T-helper 2 cell treated with Interferon-gamma antibody and Interleukin-4, amounts not matched to agents 100 ng/mL and 5 ng/mL, for 36 hours (primary cell): ENCODE results near the gene MBTPS1. TPM values are rescaled to one million over a fixed set of nuclear protein-coding genes. Genes with fewer than 3 reads are reported as not detected.

ENCODE experiments used
- intact Hi-C: fragments of 100-400 bp; cut with micrococcal nuclease; formaldehyde crosslinking; loops from one replicate; pipeline ENCODE4 v1.15.1; 2023
- total RNA-seq: library from RNA; stranded (reverse); gene quantifications from 2 replicates; pipeline ENCODE4 v1.2.3, GENCODE V29; 2022

MBTPS1 gene
- total RNA-seq, result 52.9 and 55.6 TPM in 2 replicates

GRCh38 chr16:84116720-84117493 is at the start of gene MBTPS1:
Gene MBTPS1 (minus strand): TSS chr16:84116942. CDS start chr16:84101783, 15,159 bp downstream.
- intact Hi-C loops, result loop anchor here (1.0 to 10.0 kb wide), 6 partner anchors 18 to 388 kb away; partner anchors contain the start of genes DNAAF1, HSBP1, HSDL1 and MEAK7

DNA sequence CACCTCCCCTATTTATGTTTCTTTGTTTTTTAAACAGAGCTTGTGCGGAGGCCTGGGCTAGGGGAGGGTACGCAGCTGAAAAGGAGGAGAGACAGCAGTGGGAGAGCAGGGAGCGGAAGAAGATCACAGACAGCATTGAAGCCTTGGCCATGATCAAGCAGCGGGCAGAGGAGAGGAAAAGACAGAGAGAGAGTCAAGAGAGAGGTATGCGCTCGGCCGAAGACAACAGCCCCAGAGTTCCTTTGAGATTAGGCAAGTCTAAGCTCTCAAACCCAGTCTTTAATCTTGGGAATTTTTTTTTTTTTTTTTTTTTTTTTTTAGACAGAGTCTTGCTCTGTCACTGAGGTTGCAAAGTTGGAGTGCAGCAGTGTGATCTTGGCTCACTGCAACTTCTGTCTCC is 49.0 kb upstream of the MBTPS1 start:
- intact Hi-C loops, result no loop called here

- intact Hi-C loops, result no loop called here
These were observed 45.1 kb upstream of the MBTPS1 start for GRCh38 chr16:84161801-84162200.

DNA sequence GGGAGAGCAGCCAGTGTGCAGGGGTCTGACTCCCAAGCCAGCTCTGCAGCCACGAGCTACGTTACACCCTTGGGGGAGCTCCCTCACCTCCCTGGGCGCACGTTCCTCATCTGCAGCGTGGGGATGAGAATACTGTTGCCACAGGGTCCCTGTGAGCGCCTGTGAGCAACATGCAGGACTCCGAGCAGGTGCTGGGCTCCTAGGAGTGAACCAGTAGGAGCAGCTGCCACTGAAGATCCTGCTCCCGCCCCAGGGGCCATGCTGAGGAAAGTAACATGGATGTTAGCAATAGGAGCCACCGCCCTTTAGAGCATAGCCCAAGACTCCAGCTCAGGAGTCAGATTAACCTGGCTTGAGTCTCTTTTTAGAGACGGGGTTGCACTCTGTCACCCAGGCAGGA is 44.3 kb upstream of the MBTPS1 start:
- intact Hi-C loops, result no loop called here

GRCh38 chr16:84159800-84160199 is 43.1 kb upstream of the MBTPS1 start:
- intact Hi-C loops, result no loop called here

DNA sequence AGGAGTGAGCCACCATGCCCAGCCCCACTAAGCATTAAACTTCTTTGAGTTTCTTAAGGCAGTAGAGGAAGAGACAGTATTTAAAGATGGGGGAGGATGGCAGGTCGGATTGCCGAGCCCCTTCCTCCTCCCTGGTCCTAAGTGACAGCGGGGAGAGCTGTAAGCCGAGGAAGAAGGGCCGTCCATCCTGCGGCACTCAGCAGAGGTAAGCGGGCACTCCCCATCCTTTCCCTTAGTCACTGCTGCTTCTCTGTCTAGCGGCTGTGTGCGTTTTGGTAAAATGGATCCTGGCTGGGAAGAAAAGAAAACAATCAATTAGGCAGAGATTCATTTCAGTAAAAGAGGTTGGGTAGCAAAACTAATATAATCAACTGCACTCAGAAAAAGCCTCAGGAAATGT is 42.3 kb upstream of the MBTPS1 start:
- intact Hi-C loops, result no loop called here

- intact Hi-C loops, result no loop called here
These were observed 39.6 kb upstream of the MBTPS1 start for GRCh38 chr16:84156342-84156784.

DNA sequence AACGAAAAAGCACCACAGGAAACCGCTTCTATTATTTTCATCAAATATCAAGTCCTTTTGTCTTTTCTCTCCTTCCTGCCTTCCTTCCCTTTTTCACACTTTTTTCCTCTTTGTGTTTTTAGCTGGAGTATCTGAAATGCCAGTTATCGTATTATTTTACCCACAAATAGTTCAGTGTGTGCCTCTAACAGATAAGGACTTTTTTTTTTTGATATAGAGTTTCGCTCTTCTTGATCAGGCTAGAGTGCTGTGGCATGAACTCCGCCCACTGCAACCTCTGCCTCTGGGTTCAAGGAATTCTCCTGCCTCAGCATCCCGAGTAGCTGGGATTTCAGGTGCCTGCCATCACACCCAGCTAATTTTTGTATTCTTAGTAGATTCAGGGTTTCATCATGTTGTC is 39.0 kb upstream of the MBTPS1 start:
- intact Hi-C loops, result no loop called here

- intact Hi-C loops, result no loop called here
These were observed 38.5 kb upstream of the MBTPS1 start for GRCh38 chr16:84155226-84155625.

DNA sequence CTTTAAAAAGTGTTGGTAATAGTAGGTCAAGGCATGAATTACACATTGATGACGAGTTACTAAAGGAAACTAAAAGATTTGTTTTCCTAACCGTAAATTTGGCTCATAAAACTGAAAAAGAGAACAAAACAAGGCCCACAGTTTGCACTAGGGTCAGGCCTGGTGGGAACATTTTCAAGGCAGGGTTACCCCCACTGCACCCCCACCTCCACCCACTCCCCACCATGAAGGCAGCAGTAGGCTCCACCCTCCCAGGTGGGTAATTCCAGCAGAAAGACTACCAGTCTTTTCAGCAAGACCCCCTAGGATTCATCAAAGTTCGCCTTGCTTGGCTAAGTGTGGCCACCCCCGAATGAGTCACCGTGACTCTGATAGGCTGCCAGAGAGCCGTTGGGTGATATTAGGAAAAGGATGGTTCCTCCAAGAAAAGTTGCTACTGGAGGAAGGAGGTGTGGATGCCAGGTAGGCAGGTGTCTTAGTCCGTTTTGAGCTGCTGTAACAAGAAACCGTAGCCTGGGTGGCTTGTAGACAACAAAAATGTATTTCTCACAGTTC is 37.0 kb upstream of the MBTPS1 start:
- intact Hi-C loops, result no loop called here

DNA sequence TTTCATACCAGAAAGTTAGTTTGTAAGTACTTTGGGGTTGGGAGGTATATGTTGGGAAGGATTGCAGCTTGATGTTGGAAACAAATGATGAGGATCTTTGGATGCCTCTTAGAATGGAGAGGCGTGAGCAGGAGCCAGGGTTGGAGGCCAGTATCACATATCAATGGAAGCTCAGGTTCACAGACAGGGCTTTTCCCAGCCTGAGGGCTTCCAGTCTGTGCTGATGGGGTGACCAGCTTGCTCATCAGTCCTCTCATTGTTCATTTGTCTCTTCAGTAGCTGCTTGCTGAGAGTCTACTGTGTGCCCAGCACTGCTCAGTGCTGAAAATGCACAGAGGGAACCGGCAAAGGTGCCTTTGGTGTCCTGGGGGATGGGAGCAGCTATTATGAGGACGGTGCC is 34.2 kb upstream of the MBTPS1 start:
- intact Hi-C loops, result no loop called here

- intact Hi-C loops, result loop anchor here (1.0 to 2.0 kb wide), 4 partner anchors 29 to 61 kb away; partner anchors contain the start of genes MBTPS1 and TAF1C
These were observed 28.3 kb upstream of the MBTPS1 start, which contains the start of the genes DNAAF1 and HSDL1 for GRCh38 chr16:84144859-84145639. Gene DNAAF1 (plus strand): TSS chr16:84145308. CDS start chr16:84145441, 133 bp downstream. Gene HSDL1 (minus strand): TSS chr16:84145177. CDS start chr16:84131321, 13,856 bp downstream.

- intact Hi-C loops, result loop anchor here (2.0 kb wide), 1 partner anchor 56 kb away; no protein-coding TSS in a partner anchor
These were observed 27.6 kb upstream of the MBTPS1 start for GRCh38 chr16:84144209-84144858.

- intact Hi-C loops, result loop anchor here (2.0 kb wide), 1 partner anchor 55 kb away; no protein-coding TSS in a partner anchor
These were observed 27.1 kb upstream of the MBTPS1 start for GRCh38 chr16:84143784-84144199.

DNA sequence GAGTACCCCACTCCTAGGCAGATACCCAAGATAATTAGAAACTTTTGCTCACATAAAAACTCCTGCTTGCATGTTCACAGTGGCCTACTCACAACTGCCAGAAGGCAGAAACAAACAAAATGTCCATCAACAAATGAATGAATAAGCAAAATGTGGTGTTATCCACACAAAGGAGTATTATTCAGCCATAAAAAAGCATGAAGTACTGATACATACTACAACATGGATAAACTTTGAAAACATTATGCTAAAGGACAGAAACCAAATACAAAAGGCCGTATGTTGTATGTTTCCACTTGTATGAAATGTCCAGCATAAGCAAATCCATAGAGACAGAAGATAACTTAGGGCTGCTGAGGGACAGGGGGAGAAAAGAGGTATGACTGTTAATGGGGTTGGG is 26.3 kb upstream of the MBTPS1 start:
- intact Hi-C loops, result no loop called here

DNA sequence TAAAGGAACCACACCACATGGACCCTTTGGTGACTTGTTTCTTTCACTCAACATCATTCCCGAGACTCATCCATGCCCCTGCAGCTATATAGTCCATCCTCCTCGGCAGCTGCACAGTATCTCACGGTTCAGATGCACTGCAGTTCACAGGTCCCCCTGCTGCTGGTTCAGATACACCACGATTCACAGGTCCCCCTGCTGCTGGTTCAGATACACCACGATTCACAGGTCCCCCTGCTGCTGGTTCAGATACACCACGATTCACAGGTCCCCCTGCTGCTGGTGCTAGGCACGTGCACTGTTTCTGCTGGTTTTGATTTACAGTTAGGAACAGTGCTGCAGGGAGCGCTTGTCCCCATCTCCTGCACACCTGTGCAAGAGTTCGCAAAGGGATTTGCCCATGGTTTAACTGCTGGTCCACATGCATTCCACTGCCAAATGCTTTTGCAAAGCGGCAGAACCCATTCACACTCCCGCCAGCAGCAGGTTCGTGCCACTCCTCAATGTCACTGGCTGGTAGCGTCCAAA is 24.5 kb upstream of the MBTPS1 start:
- intact Hi-C loops, result no loop called here

- intact Hi-C loops, result no loop called here
These were observed 23.0 kb upstream of the MBTPS1 start for GRCh38 chr16:84139628-84140258.

GRCh38 chr16:84138824-84139627 is 22.3 kb upstream of the MBTPS1 start:
- intact Hi-C loops, result no loop called here

DNA sequence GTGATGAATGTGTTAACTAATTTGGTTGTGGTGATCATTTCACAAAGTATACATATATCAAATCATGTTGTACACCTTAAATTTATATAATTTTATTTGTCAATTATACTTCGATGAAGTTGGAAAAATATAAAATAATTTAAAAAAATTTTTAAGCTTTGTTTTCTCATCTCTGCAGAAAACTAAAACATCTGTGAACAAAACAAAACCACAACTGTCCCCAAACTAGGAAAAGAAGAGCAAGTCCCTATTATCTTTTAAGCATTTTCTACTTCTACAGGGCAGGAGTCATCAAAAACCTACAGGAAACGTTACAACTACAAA is 21.7 kb upstream of the MBTPS1 start:
- intact Hi-C loops, result no loop called here
